Lower lobe of right lung (tissue), 2 donors: ENCODE results near the gene GMDS. TPM values are rescaled to one million over a fixed set of nuclear protein-coding genes. Genes with fewer than 3 reads are reported as not detected.

Source experiments
- ATAC-seq, 2 donors: fragments of 200-7000 bp; cut with Tn5 transposase; one replicate each; pipeline ENCODE4 v1.9.1; 2020 to 2022; ENCODE audit warnings: mild to moderate bottlenecking in 2 of 2, moderate library complexity in 2 of 2
- DNase-seq: peaks from one replicate; pipeline ENCODE4 v3.0.0-alpha.2; 2020
- H3K27ac ChIP-seq: fragments of 200-600 bp; one replicate; pipeline ENCODE4 v1.8.0; 2022
- H3K27me3 ChIP-seq: fragments of 200-600 bp; one replicate; pipeline ENCODE4 v1.8.0; 2022; ENCODE audit warnings: low read depth
- H3K36me3 ChIP-seq: fragments of 200-600 bp; one replicate; pipeline ENCODE4 v1.8.0; 2022; ENCODE audit warnings: mild to moderate bottlenecking
- H3K4me1 ChIP-seq: fragments of 200-600 bp; one replicate; pipeline ENCODE4 v1.8.0; 2022
- H3K4me3 ChIP-seq: fragments of 200-600 bp; one replicate; pipeline ENCODE4 v1.8.0; 2022; ENCODE audit warnings: mild to moderate bottlenecking
- H3K9me3 ChIP-seq: fragments of 200-600 bp; one replicate; pipeline ENCODE4 v1.8.0; 2022
- intact Hi-C: fragments of 100-400 bp; cut with DNase I; formaldehyde crosslinking; loops from one replicate; pipeline ENCODE4 v1.11.0; 2022
- total RNA-seq: library from RNA; stranded (reverse); fragmentation: NEBNext Ultra II Directional; extraction: Animal tissue kit (Norgen Biotek cat#: 25700); gene quantifications from one replicate; pipeline ENCODE4 v1.2.1, GENCODE V29; 2021
- TF ChIP-seq, protein P1 (sequence below): fragments of 200-600 bp; IDR thresholded peaks from one replicate; pipeline ENCODE4 v1.8.0; 2022; ENCODE audit warnings: antibody characterized with exemption, mild to moderate bottlenecking
- donor health status: DM: no; HTN: yes; CAD: no; lungs with severe emphysema.

GMDS gene
- total RNA-seq, 1 donor from 2014 or later = 12.7 TPM

DNA sequence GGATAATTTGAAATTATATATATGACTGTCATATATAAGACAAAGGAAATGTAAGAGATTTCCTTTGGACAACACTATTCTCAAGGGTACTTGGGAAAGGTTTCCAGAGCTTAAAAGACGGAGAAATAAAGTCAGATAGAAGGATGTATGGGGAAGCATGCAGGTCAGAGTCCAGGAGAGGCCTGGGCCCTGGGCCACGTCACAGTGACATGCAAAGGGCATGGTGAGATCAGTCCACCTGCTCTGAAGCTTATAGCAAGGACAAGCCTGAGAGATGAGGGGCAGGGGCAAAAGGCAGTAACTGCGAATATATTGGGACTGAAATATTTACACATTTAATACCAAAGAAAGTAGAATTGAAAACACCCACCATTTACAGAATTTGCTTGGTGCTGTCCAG is 24.6 kb upstream of the GMDS start:
- Histone ChIP-seq H3K36me3 (peaks cover 12% of the 10 kb centered on the region), H3K4me3 (no peak overlapping the region), H3K9me3 (no peaks in the 10 kb centered on the region), H3K4me1 (no peaks in the 10 kb centered on the region), H3K27ac (no peak overlapping the region), H3K27me3 (no peaks in the 10 kb centered on the region)
- TF ChIP-seq, protein P1, sequence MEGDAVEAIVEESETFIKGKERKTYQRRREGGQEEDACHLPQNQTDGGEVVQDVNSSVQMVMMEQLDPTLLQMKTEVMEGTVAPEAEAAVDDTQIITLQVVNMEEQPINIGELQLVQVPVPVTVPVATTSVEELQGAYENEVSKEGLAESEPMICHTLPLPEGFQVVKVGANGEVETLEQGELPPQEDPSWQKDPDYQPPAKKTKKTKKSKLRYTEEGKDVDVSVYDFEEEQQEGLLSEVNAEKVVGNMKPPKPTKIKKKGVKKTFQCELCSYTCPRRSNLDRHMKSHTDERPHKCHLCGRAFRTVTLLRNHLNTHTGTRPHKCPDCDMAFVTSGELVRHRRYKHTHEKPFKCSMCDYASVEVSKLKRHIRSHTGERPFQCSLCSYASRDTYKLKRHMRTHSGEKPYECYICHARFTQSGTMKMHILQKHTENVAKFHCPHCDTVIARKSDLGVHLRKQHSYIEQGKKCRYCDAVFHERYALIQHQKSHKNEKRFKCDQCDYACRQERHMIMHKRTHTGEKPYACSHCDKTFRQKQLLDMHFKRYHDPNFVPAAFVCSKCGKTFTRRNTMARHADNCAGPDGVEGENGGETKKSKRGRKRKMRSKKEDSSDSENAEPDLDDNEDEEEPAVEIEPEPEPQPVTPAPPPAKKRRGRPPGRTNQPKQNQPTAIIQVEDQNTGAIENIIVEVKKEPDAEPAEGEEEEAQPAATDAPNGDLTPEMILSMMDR = no peak
- DNase-seq (no peak), ATAC-seq (no peak)
- intact Hi-C loops = no loop called here

DNA sequence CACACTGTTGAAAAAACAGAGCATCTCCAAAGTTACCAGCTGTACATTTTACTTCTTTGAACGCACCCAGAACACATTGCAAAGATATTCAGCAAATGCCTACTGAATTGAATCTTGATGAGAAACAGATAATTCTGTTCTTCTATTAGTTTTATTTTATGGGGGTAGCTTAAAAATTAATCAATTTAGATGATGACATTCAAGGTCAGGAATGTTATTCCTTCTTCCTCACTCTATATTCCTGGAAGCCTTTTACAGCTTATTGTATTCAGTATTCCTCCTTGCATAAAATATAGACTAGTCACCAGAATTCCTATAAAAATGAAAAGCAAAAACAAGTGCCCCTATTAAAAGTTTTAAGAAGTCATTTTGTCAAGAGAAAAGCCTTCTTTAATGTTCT is 21.4 kb upstream of the GMDS start:
- no peaks in the 10 kb centered on the region for H3K9me3 ChIP-seq
- H3K27ac ChIP-seq = no peak overlapping the region
- TF ChIP-seq, protein P1 = no peak
- no peaks in the 10 kb centered on the region for H3K27me3 ChIP-seq
- intact Hi-C loops = no loop called here
- H3K4me1 ChIP-seq = no peaks in the 10 kb centered on the region
- H3K36me3 ChIP-seq = no peaks in the 10 kb centered on the region
- DNase-seq = no peak
- no peak overlapping the region for H3K4me3 ChIP-seq
- ATAC-seq = no peak

DNA sequence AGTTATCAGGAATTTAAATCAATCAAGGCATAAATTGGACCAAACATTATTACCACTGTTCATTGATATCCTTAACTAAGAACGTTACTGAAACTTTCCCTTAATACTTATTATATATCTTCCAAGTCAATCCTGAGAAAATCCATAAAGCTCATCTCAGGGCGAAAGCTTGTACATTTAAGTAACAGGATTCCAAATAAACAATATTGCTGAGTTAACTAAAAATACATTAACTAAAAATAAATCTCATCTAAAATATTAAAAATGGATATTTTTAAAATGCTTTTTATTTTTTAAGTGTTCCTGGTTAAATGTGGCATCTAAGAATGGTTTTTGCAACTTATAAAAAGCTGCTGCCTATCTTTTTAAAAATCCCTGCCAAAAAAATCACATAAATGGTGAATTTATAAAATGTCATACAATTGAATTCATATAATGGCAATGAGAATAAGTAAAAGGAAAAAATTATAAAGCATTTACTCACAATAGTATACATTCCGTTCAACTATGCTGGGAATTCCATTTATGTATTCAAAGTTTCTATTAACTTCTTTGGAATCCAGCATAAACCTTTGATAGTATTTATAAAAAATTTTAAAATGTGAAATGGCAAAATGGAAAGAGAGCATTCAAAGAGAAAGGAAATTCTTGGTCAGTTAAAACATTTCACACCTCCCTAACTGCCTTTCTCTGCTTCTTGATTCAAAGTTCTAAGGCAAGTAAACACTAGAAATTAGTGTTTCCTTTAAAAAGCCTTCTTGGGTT is 20.8 kb upstream of the GMDS start:
- intact Hi-C loops = no loop called here
- TF ChIP-seq, protein P1 = no peak
- Histone ChIP-seq H3K4me3 (no peak overlapping the region), H3K27ac (no peak overlapping the region), H3K27me3 (no peaks in the 10 kb centered on the region), H3K36me3 (no peaks in the 10 kb centered on the region), H3K9me3 (no peaks in the 10 kb centered on the region), H3K4me1 (no peaks in the 10 kb centered on the region)
- ATAC-seq = no peak
- no peak for DNase-seq

DNA sequence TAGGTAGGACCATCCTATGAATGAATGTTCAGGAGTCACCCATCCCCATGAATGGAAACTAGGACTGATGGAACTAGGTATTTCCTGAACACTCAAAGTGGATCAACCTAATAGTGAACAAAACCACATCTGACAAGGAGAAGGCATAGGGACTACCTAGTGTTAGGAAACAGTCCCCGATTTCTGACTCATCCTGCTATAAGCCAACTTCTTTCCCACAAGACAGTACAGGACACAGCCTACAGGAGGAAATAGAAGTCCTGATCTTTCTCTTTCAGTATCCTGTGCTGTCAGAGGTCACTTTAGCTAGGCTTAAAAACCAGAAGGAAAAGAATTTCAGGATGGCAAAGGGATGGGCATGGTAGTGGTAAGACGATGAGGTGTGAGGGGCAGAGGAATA is 19.5 kb upstream of the GMDS start:
- Histone ChIP-seq H3K9me3 (no peaks in the 10 kb centered on the region), H3K4me3 (no peak overlapping the region), H3K27ac (no peak overlapping the region), H3K27me3 (no peaks in the 10 kb centered on the region), H3K36me3 (no peaks in the 10 kb centered on the region), H3K4me1 (no peaks in the 10 kb centered on the region)
- intact Hi-C loops = no loop called here
- ATAC-seq (no peak), DNase-seq (no peak)
- TF ChIP-seq, protein P1 = no peak

DNA sequence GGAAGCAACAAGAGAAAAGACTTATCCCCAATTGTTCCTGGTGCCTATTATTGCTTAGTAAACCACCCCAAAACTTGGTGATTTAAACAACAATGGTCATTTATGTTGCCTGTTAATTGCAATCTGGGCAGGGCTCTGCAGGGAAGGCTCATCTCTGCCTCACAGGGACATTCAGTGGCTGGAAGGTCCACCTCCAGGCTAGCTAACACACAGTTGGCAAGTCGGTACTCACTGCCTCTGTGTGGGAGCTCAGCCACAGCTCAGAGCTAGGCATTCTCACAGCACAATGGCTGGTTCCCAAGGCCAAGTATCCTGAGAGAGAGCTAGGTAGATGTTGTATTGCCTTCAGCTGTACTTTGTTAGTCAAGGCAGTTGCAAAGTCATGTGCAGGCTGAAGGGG is 18.5 kb upstream of the GMDS start:
- H3K27ac ChIP-seq = no peak overlapping the region
- H3K4me1 ChIP-seq = no peaks in the 10 kb centered on the region
- no peaks in the 10 kb centered on the region for H3K27me3 ChIP-seq
- no peaks in the 10 kb centered on the region for H3K9me3 ChIP-seq
- H3K36me3 ChIP-seq = no peaks in the 10 kb centered on the region
- DNase-seq (no peak), ATAC-seq (no peak)
- TF ChIP-seq, protein P1 = no peak
- intact Hi-C loops = no loop called here
- no peak overlapping the region for H3K4me3 ChIP-seq
